GM21576 (cell line): ENCODE measurements around the gene DLGAP1.
"Not testable (repeated sequence)": the region's sequence is repeated elsewhere in the genome, so short reads cannot be mapped to it uniquely, and the experiment has no call there.

Experiments
- ATAC-seq: cut with Tn5 transposase; IDR thresholded peaks from one replicate; pipeline ENCODE4 v1.9.1; 2021; ENCODE audit warnings: mild to moderate bottlenecking, moderate library complexity; ENCODE audit not compliant: unreplicated experiment

DLGAP1 gene

GRCh38 chr18:3599195-3599594, 855.9 kb downstream of the DLGAP1 start:
- ATAC-seq = no peak

- no peak for ATAC-seq
Observed at GRCh38 chr18:3598581-3598980, 856.5 kb downstream of the DLGAP1 start.

- ATAC-seq = no peak
Observed at GRCh38 chr18:3597409-3598357, 857.4 kb downstream of the DLGAP1 start.

GRCh38 chr18:3596637-3597384, 858.3 kb downstream of the DLGAP1 start:
- ATAC-seq = peak; percentile 35

GRCh38 chr18:3596324-3596636, 858.8 kb downstream of the DLGAP1 start:
- no peak for ATAC-seq

- ATAC-seq = peak; percentile 52
Observed at GRCh38 chr18:3595369-3596273, 859.5 kb downstream of the DLGAP1 start.

GRCh38 chr18:3594760-3595368, 860.2 kb downstream of the DLGAP1 start:
- ATAC-seq = no peak

- ATAC-seq = peak; percentile 59
Observed at GRCh38 chr18:3593904-3594759, 861.0 kb downstream of the DLGAP1 start.

- ATAC-seq = no peak
Observed at GRCh38 chr18:3593381-3593903, 861.7 kb downstream of the DLGAP1 start.

- ATAC-seq = no peak
Observed at GRCh38 chr18:3592864-3593263, 862.2 kb downstream of the DLGAP1 start.

GRCh38 chr18:3590096-3590630, 864.9 kb downstream of the DLGAP1 start:
- no peak for ATAC-seq

GRCh38 chr18:3585656-3586509, 869.2 kb downstream of the DLGAP1 start:
- ATAC-seq = peak; percentile 3

GRCh38 chr18:3584897-3585460, 870.1 kb downstream of the DLGAP1 start:
- ATAC-seq = no peak

- ATAC-seq = no peak
Observed at GRCh38 chr18:3584266-3584861, 870.7 kb downstream of the DLGAP1 start.

- ATAC-seq = no peak
Observed at GRCh38 chr18:3583873-3584247, 871.2 kb downstream of the DLGAP1 start.

- ATAC-seq = not testable (repeated sequence)
Observed at GRCh38 chr18:3583106-3583872, 871.8 kb downstream of the DLGAP1 start.

- ATAC-seq = no peak
Observed at GRCh38 chr18:3581890-3582289, 873.2 kb downstream of the DLGAP1 start.
